Coronary artery (tissue), 2 donors: ENCODE measurements around the gene EIF4G1.
A peak's percentile ranks its signal among the peaks of the same experiment; 100 is the strongest.

Experiments
- DNase-seq: peaks from one replicate; pipeline ENCODE4 v3.0.0-alpha.2; 2017; ENCODE audit warnings: low spot score
- H3K27ac ChIP-seq, 2 donors: fragments of 200-600 bp; sonication (generic); one replicate each; pipeline ENCODE4 v1.5.1; 2016 to 2019
- H3K4me3 ChIP-seq: fragments of 200-600 bp; sonication (generic); 2 replicates; pipeline ENCODE4 v1.5.1; 2016; ENCODE audit warnings: mild to moderate bottlenecking, moderate library complexity
- CTCF ChIP-seq: fragments of 200-600 bp; sonication (generic); IDR thresholded peaks from one replicate; pipeline ENCODE4 v1.5.1; 2019; ENCODE audit warnings: antibody characterized with exemption

EIF4G1 gene

GRCh38 chr3:184360929-184361531 lies 46.6 kb downstream of the EIF4G1 start:
- DNase-seq, result no peak

GRCh38 chr3:184361532-184361931 lies 47.1 kb downstream of the EIF4G1 start, which contains the start of the genes CLCN2 and POLR2H:
TSS of gene CLCN2 (minus strand) at chr3:184361605. CDS start at chr3:184361479, 126 bp downstream.
TSS of gene POLR2H (plus strand) at chr3:184361710. CDS start at chr3:184363493, 1,783 bp downstream.
- Histone ChIP-seq H3K4me3 (peak within 1 kb of the TSS; percentile 77), H3K27ac (peak within 1 kb of the TSS; percentile 92 to 100)
- DNase-seq, result no peak
- TF ChIP-seq CTCF, result no peak

More at GRCh38 chr3:184360929-184361531, 46.6 kb downstream of the EIF4G1 start:
- Histone ChIP-seq H3K27ac (peak overlapping the region; percentile 92 to 100), H3K4me3 (peak overlapping the region; percentile 77)
- TF ChIP-seq CTCF, result no peak

- peak; percentile 89 for DNase-seq
- Histone ChIP-seq H3K4me3 (peak overlapping the region; percentile 77), H3K27ac (peak overlapping the region; percentile 92 to 100)
- TF ChIP-seq CTCF, result no peak
Observed at GRCh38 chr3:184361932-184362667, 47.7 kb downstream of the EIF4G1 start.

- TF ChIP-seq CTCF, result no peak
- Histone ChIP-seq H3K27ac (peak overlapping the region; percentile 92 to 100), H3K4me3 (peak overlapping the region; percentile 77)
- peak; percentile 96 for DNase-seq
Observed at GRCh38 chr3:184362668-184363546, 48.5 kb downstream of the EIF4G1 start.

GRCh38 chr3:184366619-184367289 lies 52.3 kb downstream of the EIF4G1 start:
- Histone ChIP-seq H3K27ac (no peak overlapping the region), H3K4me3 (no peak overlapping the region)
- no peak for DNase-seq
- TF ChIP-seq CTCF, result no peak

- DNase-seq, result no peak
- TF ChIP-seq CTCF, result no peak
- H3K4me3 ChIP-seq, result no peak overlapping the region
- peak overlapping the region; percentile 4 to 76 for H3K27ac ChIP-seq
Observed at GRCh38 chr3:184368116-184368515, 53.7 kb downstream of the EIF4G1 start.
